GM20000 (cell line): ENCODE data around the gene FOSL2.

Source experiments
- DNase-seq: peaks from one replicate; pipeline ENCODE4 v3.0.0; 2012; ENCODE audit warnings: low spot score
- CTCF ChIP-seq: IDR thresholded peaks from 2 replicates; pipeline ENCODE4 v1.5.1; 2012; ENCODE audit warnings: mild to moderate bottlenecking, control low read depth; ENCODE audit errors: extremely low read depth, missing control alignments

FOSL2 gene

GRCh38 chr2:28347193-28347592 lies 45.5 kb upstream of the FOSL2 start:
- no peak for TF ChIP-seq CTCF
- no peak for DNase-seq

- TF ChIP-seq CTCF, result no peak
- no peak for DNase-seq
Measured at GRCh38 chr2:28347596-28347995, 45.1 kb upstream of the FOSL2 start.

- no peak for TF ChIP-seq CTCF
- no peak for DNase-seq
Measured at GRCh38 chr2:28348149-28348567, 44.5 kb upstream of the FOSL2 start.

- TF ChIP-seq CTCF, result no peak
- no peak for DNase-seq
Measured at GRCh38 chr2:28348921-28349320, 43.7 kb upstream of the FOSL2 start.

- no peak for DNase-seq
Measured at GRCh38 chr2:28349546-28350165, 43.0 kb upstream of the FOSL2 start.

GRCh38 chr2:28350196-28350595 lies 42.5 kb upstream of the FOSL2 start:
- no peak for DNase-seq
- no peak for TF ChIP-seq CTCF

More at GRCh38 chr2:28349546-28350165, 43.0 kb upstream of the FOSL2 start:
- TF ChIP-seq CTCF, result no peak

GRCh38 chr2:28350791-28351285 lies 41.8 kb upstream of the FOSL2 start:
- DNase-seq, result no peak
- TF ChIP-seq CTCF, result no peak
